Measurements from ENCODE around the gene CALD1. TPM values are rescaled to one million over a fixed set of nuclear protein-coding genes. Genes with fewer than 3 reads are reported as not detected.

Gene CALD1
- polyA plus RNA-seq, 1 donor (not counting 4 experiments of a cell fraction or from before 2014, with no cell fraction given): 229 TPM

DNA sequence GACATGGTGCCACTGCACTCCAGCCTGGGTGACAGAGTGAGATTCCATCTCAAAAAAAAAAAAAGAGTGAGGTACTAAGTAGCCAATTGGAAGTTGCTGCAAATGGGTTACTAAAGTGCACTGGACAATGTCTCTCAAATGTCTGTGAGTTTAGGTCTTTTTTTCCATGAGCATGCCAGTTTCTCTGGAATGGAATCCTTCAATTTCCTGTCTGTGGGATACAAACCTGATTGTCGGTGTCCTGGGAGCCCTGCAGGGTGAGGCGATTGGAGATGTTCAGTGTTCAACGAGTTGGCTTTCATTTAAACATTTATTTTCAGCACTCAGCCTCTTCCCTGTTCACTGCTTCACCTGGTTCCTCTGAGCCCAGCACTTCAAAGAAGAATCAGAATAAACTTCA lies 5.3 kb upstream of the CALD1 start:
- H3K4me3 ChIP-seq (ENCODE audit: control insufficient read depth in 2 of 3, extremely low read depth in 1 of 3, insufficient read depth in 2 of 3, low read depth in 1 of 3, low read length in 3 of 3): no peak overlapping the region
- dilution Hi-C loops (cut with MboI; ENCODE audit: extremely low pct_ligation_motif_present, low sequenced_read_pairs): no loop called here
- no peaks in the 10 kb centered on the region for H3K9me1 ChIP-seq (ENCODE audit: control insufficient read depth, extremely low read depth, insufficient read depth, low read length)
- no peak overlapping the region for H3K27ac ChIP-seq (ENCODE audit: control insufficient read depth, insufficient read depth, low read length)
- DNase-seq (ENCODE audit: low read depth, low spot score): no peak
- TF ChIP-seq, protein P1, sequence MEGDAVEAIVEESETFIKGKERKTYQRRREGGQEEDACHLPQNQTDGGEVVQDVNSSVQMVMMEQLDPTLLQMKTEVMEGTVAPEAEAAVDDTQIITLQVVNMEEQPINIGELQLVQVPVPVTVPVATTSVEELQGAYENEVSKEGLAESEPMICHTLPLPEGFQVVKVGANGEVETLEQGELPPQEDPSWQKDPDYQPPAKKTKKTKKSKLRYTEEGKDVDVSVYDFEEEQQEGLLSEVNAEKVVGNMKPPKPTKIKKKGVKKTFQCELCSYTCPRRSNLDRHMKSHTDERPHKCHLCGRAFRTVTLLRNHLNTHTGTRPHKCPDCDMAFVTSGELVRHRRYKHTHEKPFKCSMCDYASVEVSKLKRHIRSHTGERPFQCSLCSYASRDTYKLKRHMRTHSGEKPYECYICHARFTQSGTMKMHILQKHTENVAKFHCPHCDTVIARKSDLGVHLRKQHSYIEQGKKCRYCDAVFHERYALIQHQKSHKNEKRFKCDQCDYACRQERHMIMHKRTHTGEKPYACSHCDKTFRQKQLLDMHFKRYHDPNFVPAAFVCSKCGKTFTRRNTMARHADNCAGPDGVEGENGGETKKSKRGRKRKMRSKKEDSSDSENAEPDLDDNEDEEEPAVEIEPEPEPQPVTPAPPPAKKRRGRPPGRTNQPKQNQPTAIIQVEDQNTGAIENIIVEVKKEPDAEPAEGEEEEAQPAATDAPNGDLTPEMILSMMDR (optimal IDR thresholded peaks at IDR 0.05 in 1 of 3, IDR thresholded peaks at IDR 0.05 in 1 of 3, conservative IDR thresholded peaks at IDR 0.05 in 1 of 3; ENCODE audit: extremely low read depth in 1 of 3, insufficient read depth in 2 of 3, low read length in 3 of 3): no peak
- TF ChIP-seq EZH2 (IDR thresholded peaks at IDR 0.05; ENCODE audit: low read length): no peak
- H3K4me1 ChIP-seq (ENCODE audit: control insufficient read depth, extremely low read depth, insufficient read depth, low read length): peaks cover 29% of the 10 kb centered on the region
- no peak overlapping the region for H2AFZ ChIP-seq (ENCODE audit: control insufficient read depth, low read length)
- no peaks in the 10 kb centered on the region for H3K9me3 ChIP-seq (ENCODE audit: control insufficient read depth, low read depth, low read length)
- H3K36me3 ChIP-seq (ENCODE audit: control insufficient read depth in 2 of 2, extremely low read depth in 1 of 2, insufficient read depth in 2 of 2, low read length in 2 of 2): no peaks in the 10 kb centered on the region
- no peaks in the 10 kb centered on the region for H3K79me2 ChIP-seq (ENCODE audit: control insufficient read depth, insufficient read depth, low read length)
- H4K20me1 ChIP-seq (ENCODE audit: control insufficient read depth, extremely low read depth, insufficient read depth, low read length): no peaks in the 10 kb centered on the region
- no peak overlapping the region for H3K4me2 ChIP-seq (ENCODE audit: control insufficient read depth, extremely low read depth, insufficient read depth, low read depth, low read length)
- H3K9ac ChIP-seq (ENCODE audit: control insufficient read depth, extremely low read depth, insufficient read depth, low read length): no peak overlapping the region
- H3K27me3 ChIP-seq (ENCODE audit: control insufficient read depth, extremely low read depth, insufficient read depth, low read length): no peaks in the 10 kb centered on the region
- FAIRE-seq: no peak

GRCh38 chr7:134777470-134777869 lies 2.0 kb upstream of the CALD1 start:
- H3K9ac ChIP-seq (ENCODE audit: control insufficient read depth, extremely low read depth, insufficient read depth, low read length): no peak overlapping the region
- TF ChIP-seq EZH2 (IDR thresholded peaks at IDR 0.05; ENCODE audit: low read length): no peak
- TF ChIP-seq, protein P1 (optimal IDR thresholded peaks at IDR 0.05 in 1 of 3, IDR thresholded peaks at IDR 0.05 in 1 of 3, conservative IDR thresholded peaks at IDR 0.05 in 1 of 3; ENCODE audit: extremely low read depth in 1 of 3, insufficient read depth in 2 of 3, low read length in 3 of 3): no peak
- dilution Hi-C loops (cut with MboI; ENCODE audit: extremely low pct_ligation_motif_present, low sequenced_read_pairs): no loop called here

More at GRCh38 chr7:134777470-134777869, 2.0 kb upstream of the CALD1 start:
- Histone ChIP-seq H3K36me3 (ENCODE audit: control insufficient read depth in 2 of 2, extremely low read depth in 1 of 2, insufficient read depth in 2 of 2, low read length in 2 of 2) (no peaks in the 10 kb centered on the region), H3K4me2 (ENCODE audit: control insufficient read depth, extremely low read depth, insufficient read depth, low read depth, low read length) (no peak overlapping the region), H3K4me1 (ENCODE audit: control insufficient read depth, extremely low read depth, insufficient read depth, low read length) (peaks cover 30% of the 10 kb centered on the region), H3K79me2 (ENCODE audit: control insufficient read depth, insufficient read depth, low read length) (peaks cover 28% of the 10 kb centered on the region), H3K9me1 (ENCODE audit: control insufficient read depth, extremely low read depth, insufficient read depth, low read length) (no peaks in the 10 kb centered on the region), H3K27ac (ENCODE audit: control insufficient read depth, insufficient read depth, low read length) (no peak overlapping the region), H3K27me3 (ENCODE audit: control insufficient read depth, extremely low read depth, insufficient read depth, low read length) (no peaks in the 10 kb centered on the region), H3K4me3 (ENCODE audit: control insufficient read depth in 2 of 3, extremely low read depth in 1 of 3, insufficient read depth in 2 of 3, low read depth in 1 of 3, low read length in 3 of 3) (no peak overlapping the region), H4K20me1 (ENCODE audit: control insufficient read depth, extremely low read depth, insufficient read depth, low read length) (no peaks in the 10 kb centered on the region), H2AFZ (ENCODE audit: control insufficient read depth, low read length) (no peak overlapping the region), H3K9me3 (ENCODE audit: control insufficient read depth, low read depth, low read length) (no peaks in the 10 kb centered on the region)
- DNase-seq (ENCODE audit: low read depth, low spot score) (no peak), FAIRE-seq (no peak)

Data from keratinocyte (primary cell).